ENCODE measurements around the gene EI24.
"Not testable (repeated sequence)": the region's sequence is repeated elsewhere in the genome, so short reads cannot be mapped to it uniquely, and the experiment has no call there.

Gene EI24

DNA sequence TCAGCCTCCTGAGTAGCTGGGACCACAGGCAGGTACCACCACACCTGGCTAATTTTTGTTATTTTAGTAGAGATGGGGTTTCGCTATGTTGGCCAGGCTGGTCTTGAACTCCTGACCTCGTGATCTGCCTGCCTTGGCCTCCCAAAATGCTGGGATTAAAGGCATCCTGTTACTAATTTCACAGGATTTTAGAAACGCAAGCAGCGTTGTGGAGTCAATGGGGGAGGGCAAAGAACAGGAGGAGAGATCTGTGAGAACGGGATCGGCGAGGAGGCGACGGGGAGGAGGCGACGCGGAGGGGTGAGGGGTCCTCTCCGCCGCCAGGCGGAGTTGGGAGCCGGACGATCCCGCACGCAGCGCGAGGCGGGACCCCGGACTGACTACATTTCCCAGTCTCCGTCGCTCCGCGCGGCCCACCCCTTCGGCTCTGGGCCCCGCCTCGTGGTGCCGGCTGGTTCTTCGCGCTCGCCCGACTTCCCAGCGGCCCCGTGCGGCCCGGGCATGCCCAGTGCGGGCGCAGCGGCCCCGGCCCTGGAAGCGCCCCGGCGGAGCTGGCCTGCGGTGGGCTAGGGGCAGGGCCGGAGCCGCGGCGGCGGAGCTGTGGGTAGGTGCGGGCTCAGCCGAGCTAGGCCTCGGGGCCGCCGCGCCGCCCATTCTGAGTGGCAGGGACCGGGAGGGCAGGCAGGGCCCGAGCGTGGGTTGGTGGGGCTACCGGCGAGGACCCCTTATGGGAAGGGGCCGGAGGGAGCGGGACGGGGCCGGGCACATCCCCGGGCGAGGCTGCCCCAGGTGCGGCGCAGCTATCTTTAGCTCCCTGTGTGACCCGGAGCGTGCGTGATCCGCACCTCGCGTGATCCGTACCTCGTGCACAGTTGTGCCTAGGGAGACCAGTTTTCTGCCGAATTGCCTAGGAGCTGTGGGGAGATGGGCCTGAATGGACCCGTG, at the start of gene EI24:
Gene EI24 (plus strand): TSS at position 508 of the 945 bp plus-strand sequence. CDS start 3,051 bp downstream, outside the sequence.
- DNase-seq (ENCODE audit: low read depth in 3 of 3) = peak; percentile 76 to 88 (median 84)

DNA sequence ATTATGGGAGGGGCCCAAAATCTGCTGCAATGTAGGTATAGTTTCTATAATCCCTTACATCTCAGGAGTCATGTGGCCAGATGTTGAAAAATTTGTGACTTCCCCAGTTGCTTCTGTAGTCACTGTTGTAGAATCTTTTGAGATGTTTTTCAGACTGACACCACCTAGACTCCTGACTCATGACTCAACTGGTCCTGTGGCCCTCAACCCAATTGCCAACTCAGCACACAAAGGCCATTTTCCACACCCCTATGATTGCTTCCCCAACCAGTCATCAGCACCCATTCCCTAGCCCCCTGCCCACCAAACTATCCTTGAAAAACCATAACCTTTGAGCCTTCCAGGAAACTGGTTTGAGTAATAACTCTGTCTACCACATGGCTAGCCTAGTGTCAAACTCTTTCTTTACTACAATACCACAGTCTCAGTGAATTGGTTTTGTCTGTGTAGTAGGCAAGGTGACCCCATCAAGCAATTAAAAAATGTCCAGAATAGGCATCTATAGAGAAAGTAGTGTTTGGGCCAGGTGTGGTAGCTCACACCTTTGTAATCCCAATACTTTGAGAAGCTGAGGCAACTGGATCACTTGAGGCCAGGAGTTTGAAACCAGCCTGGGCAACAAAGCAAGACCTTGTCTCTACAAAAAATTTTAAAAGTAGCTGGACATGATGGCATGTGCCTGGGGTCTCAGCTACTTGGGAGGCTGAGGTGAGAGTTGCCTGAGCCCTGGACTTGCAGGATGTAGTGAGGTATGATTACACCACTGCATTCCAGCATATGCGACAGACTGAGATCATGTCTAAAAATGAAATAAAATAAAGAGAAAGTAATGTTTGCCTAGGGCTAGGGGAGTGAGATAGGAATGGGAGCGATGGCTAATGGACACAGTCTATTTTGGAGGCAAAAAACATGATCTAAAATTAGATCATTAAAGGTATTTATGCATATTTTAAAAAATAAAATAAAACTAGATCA, 49.1 kb upstream of the EI24 start:
- DNase-seq (ENCODE audit: low read depth in 3 of 3) = no peak

- DNase-seq (ENCODE audit: low read depth in 3 of 3) = no peak
Observed at GRCh38 chr11:125525303-125525702, 44.0 kb upstream of the EI24 start.

- DNase-seq (ENCODE audit: low read depth in 3 of 3) = no peak
Observed at GRCh38 chr11:125532668-125533067, 36.6 kb upstream of the EI24 start.

GRCh38 chr11:125535585-125535984, 33.7 kb upstream of the EI24 start:
- no peak for DNase-seq (ENCODE audit: low read depth in 3 of 3)

GRCh38 chr11:125536834-125537233, 32.4 kb upstream of the EI24 start:
- not testable (repeated sequence) for DNase-seq (ENCODE audit: low read depth in 3 of 3)

DNA sequence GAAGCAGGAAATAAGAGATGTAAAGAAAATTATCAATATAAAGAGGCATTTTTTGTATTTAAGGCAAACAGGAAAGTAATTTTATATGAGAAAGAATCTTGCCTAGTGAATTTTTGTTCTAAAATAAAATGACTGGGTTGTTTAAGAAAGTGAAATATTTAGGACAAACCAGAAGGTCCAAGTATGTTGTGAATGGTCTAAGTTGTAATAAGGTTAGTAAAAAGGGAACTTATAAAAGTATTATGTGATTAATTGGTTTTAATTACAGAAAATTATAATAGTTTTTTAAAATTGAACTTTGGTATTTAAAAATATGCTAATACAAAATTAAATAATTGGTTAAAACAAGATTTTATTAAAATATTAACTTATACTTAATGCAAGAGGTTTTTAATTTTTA, 26.6 kb upstream of the EI24 start:
- DNase-seq (ENCODE audit: low read depth in 3 of 3) = no peak

GRCh38 chr11:125550780-125551179, 18.5 kb upstream of the EI24 start:
- DNase-seq (ENCODE audit: low read depth in 3 of 3) = no peak

DNA sequence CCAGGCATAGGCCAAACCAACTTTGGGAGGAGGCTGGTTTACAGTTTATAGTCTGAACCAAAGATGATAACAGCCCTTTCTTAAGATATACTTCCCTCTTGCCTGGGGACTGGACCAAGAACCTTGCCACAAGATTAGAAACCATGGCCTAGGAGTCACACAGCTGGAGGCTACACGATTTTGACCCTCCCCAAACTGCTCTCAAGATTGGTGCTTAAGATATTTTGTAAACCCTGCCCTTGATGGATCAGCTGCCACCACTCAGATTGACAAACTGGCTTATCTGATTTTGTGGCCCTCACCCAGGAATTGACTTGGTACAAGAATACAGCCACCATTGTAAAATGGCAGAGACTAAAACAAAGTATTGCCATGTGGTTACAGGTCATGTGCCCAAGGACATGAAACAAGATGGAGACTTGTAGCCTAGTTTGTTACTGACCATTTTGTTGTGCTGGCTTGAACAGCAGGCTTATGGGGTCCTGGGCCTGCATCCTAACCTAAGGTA, 17.4 kb upstream of the EI24 start:
- DNase-seq (ENCODE audit: low read depth in 3 of 3) = no peak

DNA sequence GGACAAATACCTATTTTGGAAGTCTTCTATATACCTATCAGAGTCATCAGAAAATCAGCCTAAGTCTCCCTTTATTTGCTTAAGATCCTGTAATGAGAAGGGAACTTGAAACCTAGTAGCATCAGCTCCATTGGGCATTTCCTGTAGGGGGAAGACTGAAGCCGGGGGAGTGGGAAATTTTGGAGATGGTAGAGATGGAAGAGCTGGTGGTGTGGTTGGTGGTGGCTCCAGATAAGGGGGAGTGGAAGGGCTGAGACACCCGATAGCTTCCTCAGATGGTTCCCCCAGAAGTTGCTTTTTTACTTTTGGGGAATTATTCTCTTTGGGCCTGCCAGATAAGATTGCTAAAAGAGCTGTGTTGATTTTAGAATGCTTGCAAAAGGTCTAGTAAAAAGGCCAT, 16.4 kb upstream of the EI24 start:
- DNase-seq (ENCODE audit: low read depth in 3 of 3) = no peak

GRCh38 chr11:125553357-125553756, 15.9 kb upstream of the EI24 start:
- no peak for DNase-seq (ENCODE audit: low read depth in 3 of 3)

DNA sequence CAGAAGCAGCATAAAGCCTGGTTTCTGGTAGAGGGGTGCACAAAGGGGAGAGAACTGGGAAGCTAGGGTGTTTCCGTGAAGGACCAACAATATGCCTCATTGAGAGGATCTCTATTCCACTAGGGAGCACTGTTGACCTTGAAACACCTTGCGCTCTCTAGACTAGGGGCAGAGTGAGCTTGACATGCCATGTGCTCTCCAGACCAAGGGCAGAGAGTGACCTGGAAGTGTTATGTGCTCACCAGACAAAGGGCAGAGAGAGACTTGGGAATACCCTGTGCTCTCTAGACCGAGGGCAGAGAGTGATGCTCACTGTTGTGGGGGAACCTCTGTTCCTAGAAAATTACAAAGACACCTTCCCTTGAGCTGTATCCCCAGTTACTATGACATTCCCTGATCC, 15.2 kb upstream of the EI24 start:
- no peak for DNase-seq (ENCODE audit: low read depth in 3 of 3)

GRCh38 chr11:125559888-125560287, 9.4 kb upstream of the EI24 start:
- no peak for DNase-seq (ENCODE audit: low read depth in 3 of 3)

DNA sequence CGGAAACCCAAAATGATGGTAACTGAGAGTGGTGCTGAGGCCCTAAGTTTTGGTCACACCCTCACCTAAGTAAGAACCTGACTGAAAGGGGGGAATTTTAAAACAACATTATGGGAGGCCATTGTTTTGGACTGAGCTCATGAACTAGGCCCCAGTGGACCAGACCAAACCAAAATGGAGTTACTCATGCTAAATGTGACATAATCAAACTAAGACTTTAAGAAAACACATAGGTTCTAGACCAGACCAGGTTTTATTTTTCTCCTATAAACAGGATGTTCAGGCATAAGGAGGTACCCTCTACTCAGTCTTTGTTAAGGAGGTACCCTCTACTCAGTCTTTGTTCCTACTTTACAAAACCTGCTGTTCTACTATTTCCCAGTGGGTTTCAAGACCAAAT, 7.4 kb upstream of the EI24 start:
- no peak for DNase-seq (ENCODE audit: low read depth in 3 of 3)

- no peak for DNase-seq (ENCODE audit: low read depth in 3 of 3)
Observed at GRCh38 chr11:125562430-125562829, 6.8 kb upstream of the EI24 start.

DNA sequence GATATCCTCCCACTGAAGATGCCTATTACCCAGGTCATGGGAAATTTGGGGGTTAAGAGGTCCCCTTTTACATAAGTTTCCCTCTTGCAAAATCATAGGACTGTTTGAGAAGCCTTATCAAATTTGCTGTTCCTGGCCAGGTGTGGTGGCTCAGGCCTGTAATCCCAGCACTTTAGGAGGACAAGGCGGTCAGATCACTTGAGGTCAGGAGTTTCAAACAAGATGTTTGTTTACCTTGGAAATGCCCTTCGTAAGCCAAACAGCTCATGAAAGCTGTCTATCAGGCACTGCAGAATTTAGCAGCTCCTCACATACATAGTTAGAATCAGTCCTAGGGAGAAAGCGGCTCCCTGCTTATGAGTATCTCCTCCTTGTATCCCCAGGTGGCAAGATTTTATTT, 4.9 kb upstream of the EI24 start:
- no peak for DNase-seq (ENCODE audit: low read depth in 3 of 3)

DNA sequence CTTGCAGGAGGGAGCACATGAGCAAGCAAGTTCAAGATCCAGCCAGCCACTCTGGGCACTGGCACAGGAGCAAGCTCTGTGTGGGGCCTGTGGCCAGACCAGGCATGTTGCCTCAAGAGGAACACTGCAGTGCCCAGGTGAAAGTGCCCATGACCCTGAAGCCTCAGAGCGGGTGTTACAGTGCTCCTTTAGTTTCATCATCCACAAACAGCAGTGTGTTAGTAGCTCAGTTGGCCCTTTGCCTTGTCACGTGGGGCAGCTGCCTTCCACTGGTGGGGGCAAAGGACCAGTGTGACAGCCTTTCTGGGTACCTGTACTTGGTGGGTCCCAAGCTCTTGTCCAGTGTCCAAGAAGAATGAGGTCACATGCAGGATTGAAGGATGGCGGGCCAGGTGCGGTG, 3.0 kb upstream of the EI24 start:
- DNase-seq (ENCODE audit: low read depth in 3 of 3) = no peak

DNA sequence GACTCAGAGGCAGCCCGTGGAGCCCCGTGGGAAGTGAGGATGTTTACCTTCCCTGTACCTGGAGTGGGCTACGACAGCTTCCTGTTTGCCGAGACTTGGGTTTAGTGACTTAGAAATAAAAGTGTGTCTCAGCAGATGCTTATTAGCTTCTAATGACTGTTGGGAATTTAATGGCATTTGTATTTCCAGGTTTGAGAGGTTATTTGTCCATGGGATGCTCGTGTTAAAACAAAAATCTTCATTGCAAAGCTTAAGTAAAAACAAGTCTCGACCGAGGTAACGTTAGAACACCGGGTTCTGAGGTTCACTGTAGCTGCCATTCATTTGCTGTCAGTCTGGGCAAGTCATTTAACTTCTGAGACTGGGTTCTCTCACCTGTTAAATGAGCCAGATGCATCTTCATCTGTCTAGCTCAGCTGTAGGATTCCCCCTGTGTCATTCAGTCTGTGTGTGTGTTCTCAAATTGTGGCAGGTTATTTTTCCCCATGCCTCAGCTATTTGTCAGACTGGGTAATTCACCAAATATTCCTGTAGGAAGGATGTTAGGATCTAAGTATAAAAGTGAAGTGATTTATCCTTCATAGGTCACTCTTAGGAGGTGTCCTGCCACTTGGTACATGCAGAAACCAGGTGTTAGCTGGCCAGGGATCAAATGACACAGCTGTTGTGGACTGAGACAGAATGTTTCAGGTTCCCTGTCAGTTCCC, 791 bp downstream of the EI24 start:
- no peak for DNase-seq (ENCODE audit: low read depth in 3 of 3)

DNA sequence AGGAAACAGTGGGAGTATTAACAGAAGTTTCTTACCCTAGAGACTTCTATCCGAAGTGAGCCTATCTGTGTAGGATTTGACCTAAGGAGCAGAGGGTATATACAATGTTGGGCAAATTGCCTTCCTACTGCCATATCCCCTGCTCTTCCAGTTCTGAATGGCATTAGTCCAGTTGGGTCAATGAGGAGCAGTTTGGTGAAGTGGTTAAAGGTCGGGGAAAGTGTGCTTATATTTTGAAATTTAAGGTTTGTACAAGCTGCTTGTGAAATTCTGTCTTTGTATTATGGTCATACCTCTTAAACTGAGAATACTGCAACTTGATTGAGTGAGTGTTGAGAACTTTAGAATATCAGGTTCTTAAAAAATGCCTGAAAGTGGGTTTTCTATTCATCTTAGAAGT, 1.7 kb downstream of the EI24 start:
- no peak for DNase-seq (ENCODE audit: low read depth in 3 of 3)

GRCh38 chr11:125572916-125573315, 3.6 kb downstream of the EI24 start:
- DNase-seq (ENCODE audit: low read depth in 3 of 3) = no peak

GRCh38 chr11:125577181-125577580, 7.9 kb downstream of the EI24 start:
- not testable (repeated sequence) for DNase-seq (ENCODE audit: low read depth in 3 of 3)

GRCh38 chr11:125578783-125579182, 9.5 kb downstream of the EI24 start:
- DNase-seq (ENCODE audit: low read depth in 3 of 3) = no peak
